Limb (tissue), 2 donors: ENCODE results near the gene CHMP4B.
A peak's percentile ranks its signal among the peaks of the same experiment; 100 is the strongest.

ENCODE experiments used
- DNase-seq, 2 donors: peaks; one replicate each; pipeline ENCODE4 v3.0.0-alpha.2; 2016; ENCODE audit errors: extremely low spot score in 2 of 2

The CHMP4B gene

DNA sequence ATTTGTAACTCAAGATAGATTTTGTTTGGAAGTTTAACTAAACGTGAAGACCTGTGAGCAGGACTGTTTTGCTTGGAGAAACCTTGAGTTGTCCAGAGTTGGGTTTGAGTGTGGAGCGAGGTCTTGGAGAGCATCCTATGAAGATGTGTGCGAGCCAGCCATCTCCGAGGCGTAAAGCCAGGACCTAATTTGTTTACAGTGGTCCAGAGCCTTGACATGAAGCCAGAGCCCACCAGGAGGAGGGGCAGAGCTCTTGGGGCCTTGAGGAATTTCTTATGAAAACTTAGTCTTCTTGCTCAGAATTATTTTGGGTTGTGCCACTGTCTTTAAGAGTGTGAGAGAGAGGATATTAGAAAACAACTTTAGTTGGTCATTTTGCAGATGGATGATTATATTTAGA is 6.3 kb downstream of the CHMP4B start:
- no peak for DNase-seq

GRCh38 chr20:33819456-33819855 is 8.3 kb downstream of the CHMP4B start:
- no peak for DNase-seq

- DNase-seq, result no peak
Measured at GRCh38 chr20:33820362-33820761, 9.2 kb downstream of the CHMP4B start.

DNA sequence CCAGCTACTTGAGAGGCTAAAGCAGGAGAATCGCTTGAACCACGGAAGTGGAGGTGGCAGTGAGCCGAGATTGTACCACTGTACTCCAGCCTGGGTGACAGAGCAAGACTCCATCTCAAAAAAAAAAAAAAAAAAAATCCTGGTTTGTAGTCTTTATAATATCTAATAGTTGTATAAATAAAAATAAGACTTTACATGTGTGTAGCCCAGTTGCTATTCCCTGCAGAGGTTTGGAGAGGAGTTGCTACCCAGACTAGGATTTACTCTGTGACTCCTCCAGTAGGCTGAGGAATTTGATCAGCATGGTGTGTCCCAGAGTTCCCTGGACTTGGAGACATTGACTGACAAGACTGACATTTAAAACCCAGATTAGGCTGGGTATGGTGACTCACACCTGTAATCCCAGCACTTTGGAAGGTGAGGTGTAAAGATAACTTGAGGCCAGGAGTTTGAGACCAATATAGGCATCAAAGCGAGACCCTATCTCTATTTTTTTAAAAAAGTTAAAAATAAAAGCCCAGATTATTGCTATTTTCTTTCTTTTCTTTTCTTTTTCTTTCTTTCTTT is 10.2 kb downstream of the CHMP4B start:
- no peak for DNase-seq

GRCh38 chr20:33822423-33822822 is 11.3 kb downstream of the CHMP4B start:
- no peak for DNase-seq

DNA sequence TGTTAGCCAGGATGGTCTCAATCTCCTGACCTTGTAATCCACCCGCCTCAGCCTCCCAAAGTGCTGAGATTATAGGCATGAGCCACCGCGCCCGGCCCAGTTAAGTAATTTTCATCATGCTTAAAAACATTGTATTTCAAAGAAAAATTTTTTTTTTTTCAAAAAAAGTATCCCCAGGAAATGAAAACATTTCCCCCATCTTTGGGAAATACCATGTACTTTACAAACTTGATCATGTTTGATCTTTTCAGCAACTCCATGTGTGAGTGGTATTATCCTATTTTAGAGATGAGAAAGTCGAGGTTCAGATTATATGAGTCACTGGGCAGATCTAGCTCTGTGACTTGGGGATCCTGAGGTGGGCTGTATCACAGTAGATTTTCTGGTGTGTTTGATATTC is 11.8 kb downstream of the CHMP4B start:
- DNase-seq, result no peak

DNA sequence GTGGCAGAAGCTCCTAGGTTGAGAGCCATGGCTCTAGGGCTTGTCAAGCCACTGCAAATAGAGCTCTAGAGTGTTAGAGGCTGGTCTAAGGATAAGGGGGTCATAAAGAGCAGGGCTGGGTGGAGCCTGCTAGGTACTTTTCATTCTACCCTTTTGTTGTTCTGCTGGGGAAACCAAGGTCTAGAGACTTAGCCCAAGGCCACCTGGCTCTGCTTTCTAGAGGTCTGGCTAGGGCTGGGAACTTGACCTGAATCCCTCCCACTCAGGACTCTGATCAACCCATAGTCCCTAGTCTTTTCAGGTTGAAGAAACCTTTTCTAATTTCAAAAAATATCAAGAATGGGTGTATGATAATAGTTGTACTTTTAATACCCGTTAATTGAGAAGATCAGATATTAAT is 13.7 kb downstream of the CHMP4B start:
- no peak for DNase-seq

DNA sequence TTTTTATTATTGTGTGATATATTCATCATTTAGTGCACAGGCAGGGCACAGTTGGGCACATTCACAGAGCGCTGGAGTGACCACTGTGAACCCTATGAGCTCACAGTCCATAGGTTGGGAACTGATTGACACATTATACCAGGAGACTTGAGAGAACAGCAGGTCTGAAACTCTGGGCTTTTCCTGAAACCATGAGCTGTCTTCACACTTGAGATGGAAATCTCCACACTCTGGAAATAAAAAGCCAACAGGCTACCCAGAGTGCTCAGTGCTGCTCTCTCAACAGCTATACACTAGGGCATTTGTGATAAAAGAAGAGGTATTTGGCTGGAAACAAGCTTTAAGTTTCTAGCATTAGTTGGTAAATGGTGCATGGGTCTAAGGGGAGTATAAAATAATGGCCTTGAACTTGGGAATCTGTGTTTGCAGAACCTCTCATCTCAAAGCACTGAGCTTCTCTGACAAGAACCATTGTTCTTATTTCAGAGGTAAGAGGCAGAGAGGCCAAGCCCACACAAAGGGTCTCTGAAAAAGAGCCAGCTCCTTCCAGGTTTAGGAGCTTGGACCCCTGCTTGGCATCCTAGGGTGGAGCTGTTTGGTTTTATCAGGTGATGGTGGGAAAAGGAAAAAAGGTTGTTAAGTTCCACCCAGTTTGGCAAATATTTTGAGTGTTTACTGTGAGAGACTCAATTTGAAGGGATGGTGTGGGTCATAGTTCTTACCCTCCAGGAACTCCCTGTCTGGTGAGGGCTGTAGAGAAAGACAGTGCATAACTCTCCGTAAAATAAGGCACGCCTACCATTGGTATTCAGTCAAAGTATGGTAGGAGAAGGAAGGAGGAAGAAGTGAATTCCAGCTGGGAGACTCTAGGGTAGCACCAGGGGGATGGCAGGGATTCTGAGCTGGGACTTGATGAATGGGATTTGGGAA is 14.5 kb downstream of the CHMP4B start:
- no peak for DNase-seq

DNA sequence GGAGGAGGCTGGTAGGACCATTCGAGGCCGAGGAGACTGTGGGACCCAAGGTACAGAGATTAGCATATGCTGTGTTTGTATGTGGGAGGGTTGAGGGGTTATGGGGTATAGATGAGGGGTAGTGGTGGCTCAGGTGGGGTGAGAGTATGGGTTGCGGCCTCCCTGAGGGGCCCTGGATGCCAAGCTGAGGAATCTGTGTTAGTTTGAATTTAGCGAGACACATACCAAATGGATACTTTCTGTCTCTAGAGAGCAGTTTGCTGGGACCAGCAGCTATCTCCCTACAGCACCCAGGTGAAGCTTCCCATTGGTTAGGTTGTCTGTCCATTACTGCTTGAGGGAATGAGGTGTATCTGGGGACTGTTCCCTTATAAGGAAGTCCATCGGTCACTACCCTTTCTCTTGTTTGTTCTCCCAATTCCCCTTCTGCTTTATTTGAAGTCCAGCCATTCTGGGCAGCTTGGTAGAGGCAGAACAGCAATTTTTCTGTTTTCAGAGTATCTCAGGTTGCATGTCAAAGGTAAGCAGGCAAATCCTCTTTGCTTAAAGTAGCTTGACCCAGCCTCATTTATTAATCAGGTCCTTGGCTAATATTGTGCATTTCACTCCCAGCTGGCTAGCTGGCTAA is 15.2 kb downstream of the CHMP4B start:
- no peak for DNase-seq

GRCh38 chr20:33827109-33827508 is 16.0 kb downstream of the CHMP4B start:
- DNase-seq, result no peak

- no peak for DNase-seq
Measured at GRCh38 chr20:33827634-33828325, 16.6 kb downstream of the CHMP4B start.

DNA sequence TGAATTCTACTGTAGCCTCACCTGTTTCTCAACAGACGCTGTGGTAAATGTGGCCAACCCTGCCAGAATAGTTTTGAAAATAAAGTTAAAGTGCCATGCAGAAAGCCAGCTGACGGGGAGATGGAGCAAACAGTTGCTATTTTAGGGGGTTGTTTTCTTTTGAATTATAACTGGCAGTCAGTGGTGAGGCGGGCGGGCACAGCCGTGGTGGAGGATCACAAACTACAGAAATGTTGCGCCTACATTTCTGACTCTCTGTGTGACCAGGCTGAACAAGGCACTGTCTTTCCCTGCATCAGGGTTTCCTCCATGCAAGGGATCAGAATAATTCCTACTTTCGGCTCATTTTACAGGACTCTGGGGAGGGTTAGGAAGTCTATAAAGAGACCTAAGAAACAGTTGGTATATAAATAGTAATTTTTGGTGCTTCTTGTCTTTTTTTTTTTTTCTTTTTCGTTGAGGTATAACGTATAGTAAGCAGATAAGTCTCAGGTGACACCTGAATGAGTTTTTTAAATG is 17.2 kb downstream of the CHMP4B start:
- no peak for DNase-seq

- no peak for DNase-seq
Measured at GRCh38 chr20:33828967-33829560, 17.9 kb downstream of the CHMP4B start.

- DNase-seq, result no peak
Measured at GRCh38 chr20:33829636-33830035, 18.5 kb downstream of the CHMP4B start.

- no peak for DNase-seq
Measured at GRCh38 chr20:33830371-33830770, 19.2 kb downstream of the CHMP4B start.

GRCh38 chr20:33832103-33832804 is 21.1 kb downstream of the CHMP4B start:
- peak; percentile 44 to 75 for DNase-seq

DNA sequence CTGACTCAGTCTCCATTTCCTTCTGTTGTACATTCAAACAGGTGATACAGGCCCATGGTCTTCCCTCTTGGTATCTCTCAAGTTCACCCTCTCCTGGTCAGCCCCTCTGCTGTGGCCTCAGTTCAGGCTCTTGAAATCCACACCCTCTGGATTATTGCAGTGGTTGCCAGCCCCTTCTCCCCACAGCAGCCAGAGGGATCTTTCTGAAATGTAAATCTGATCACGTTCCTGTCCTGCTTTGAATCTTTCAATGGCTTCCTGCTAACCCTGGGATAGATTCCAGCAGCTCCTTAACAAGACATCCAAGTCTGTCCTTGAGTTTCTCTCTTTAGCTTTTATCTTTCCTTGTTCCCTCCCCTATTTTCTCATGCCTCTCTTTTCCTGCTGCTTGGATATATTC is 22.2 kb downstream of the CHMP4B start:
- DNase-seq, result no peak

- no peak for DNase-seq
Measured at GRCh38 chr20:33835615-33836172, 24.5 kb downstream of the CHMP4B start.

- no peak for DNase-seq
Measured at GRCh38 chr20:33836277-33836676, 25.1 kb downstream of the CHMP4B start.

DNA sequence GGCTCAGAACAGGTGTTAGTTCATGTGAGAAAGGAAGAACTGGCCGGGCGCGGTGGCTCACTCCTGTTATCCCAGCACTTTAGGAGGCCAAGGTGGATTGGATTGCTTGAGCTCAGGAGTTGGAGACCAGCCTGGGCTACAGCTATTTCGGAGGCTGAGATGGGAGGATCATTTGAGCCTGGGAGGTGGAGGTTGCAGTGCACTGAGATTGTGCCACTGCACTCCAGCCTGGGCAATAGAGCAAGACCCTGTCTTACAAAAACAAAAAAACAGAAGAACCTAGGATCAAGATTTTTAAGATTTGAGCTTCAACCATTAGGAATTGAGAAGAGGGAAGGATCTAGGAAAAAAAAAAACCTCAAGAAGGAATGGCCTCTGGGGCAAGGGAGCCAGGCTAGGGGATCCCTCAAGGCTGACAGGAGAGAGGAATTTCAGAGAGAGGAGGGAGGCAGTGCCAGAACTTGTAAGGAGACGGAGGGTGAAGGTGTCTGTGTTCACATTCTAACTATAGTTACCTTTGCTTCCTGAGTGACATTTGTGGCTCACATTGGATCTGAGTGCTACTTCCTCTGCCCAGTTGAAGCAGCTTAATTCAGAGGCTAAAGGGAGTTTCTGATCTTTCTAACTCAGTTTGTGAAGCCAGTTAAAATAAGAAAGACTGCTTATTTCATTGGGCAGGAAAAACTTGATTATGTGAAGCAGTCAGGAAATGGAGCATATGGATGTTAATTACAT is 26.1 kb downstream of the CHMP4B start:
- DNase-seq, result no peak
